IMR-90 (cell line): Measurements from ENCODE around the gene RAB8A. TPM values are rescaled to one million over a fixed set of nuclear protein-coding genes. Genes with fewer than 3 reads are reported as not detected.

ENCODE experiments used
- ATAC-seq: fragments of 200-7000 bp; cut with Tn5 transposase; 2 replicates; pipeline ENCODE4 v1.9.1; 2020; ENCODE audit warnings: low read depth, mild to moderate bottlenecking, moderate library complexity
- BruUV-seq: library from RNA; stranded (reverse); fragments of 400-500 nt; replicated peaks from 2 replicates; lab custom pipeline; 2021; lab: Mats Ljungman, UMichigan
- CTCF ChIA-PET: fragments of 300-600 bp; formaldehyde crosslinking; extraction: SDS; loops from one replicate; lab custom pipeline; 2021; ENCODE audit warnings: antibody characterized with exemption; lab: Yijun Ruan, JAX
- POLR2A ChIA-PET: fragments of 300-600 bp; sonication (Branson Sonifier 250); formaldehyde crosslinking; loops from one replicate; lab custom pipeline; 2022; ENCODE audit warnings: antibody characterized with exemption; ENCODE audit not compliant: unreplicated experiment; lab: Charles Lee
- DNase-seq: peaks from one replicate; pipeline ENCODE4 v3.0.0; 2013
- H2AFZ ChIP-seq: replicated peaks from 2 replicates; pipeline ENCODE3; 2013; ENCODE audit warnings: low read length, mild to moderate bottlenecking; ENCODE audit not compliant: poor library complexity
- H2AK5ac ChIP-seq: 2 replicates; pipeline ENCODE4 v1.6.1; 2013; ENCODE audit warnings: low read depth, low read length, inconsistent platforms
- H2AK9ac ChIP-seq: replicated peaks from 2 replicates; pipeline ENCODE3; 2013; ENCODE audit warnings: mild to moderate bottlenecking, low read depth, low read length, moderate library complexity; ENCODE audit not compliant: poor library complexity
- H2BK120ac ChIP-seq: 2 replicates; pipeline ENCODE4 v1.6.1; 2013; ENCODE audit warnings: low read depth, low read length, inconsistent platforms
- H2BK15ac ChIP-seq: 3 replicates; pipeline ENCODE4 v1.6.1; 2013; ENCODE audit warnings: low read depth, low read length, inconsistent platforms
- H2BK20ac ChIP-seq: 2 replicates; pipeline ENCODE4 v1.6.1; 2013; ENCODE audit warnings: low read depth, mild to moderate bottlenecking, inconsistent platforms, low read length, moderate library complexity
- H2BK5ac ChIP-seq: 2 replicates; pipeline ENCODE4 v1.6.1; 2013; ENCODE audit warnings: mild to moderate bottlenecking, low read depth, low read length, inconsistent platforms; ENCODE audit not compliant: poor library complexity, severe bottlenecking
- H3K14ac ChIP-seq: replicated peaks from 2 replicates; pipeline ENCODE4 v1.6.1; 2013; ENCODE audit warnings: low read depth, low read length, inconsistent platforms
- H3K18ac ChIP-seq: 2 replicates; pipeline ENCODE4 v1.6.1; 2013; ENCODE audit warnings: low read depth, low read length, control low read depth
- H3K23ac ChIP-seq: 2 replicates; pipeline ENCODE4 v1.6.1; 2013; ENCODE audit warnings: low read depth, low read length, inconsistent platforms
- H3K27ac ChIP-seq: 2 replicates; pipeline ENCODE4 v1.5.1; 2013; ENCODE audit warnings: mild to moderate bottlenecking, control low read depth, low read length; ENCODE audit not compliant: insufficient read depth
- H3K27me3 ChIP-seq: 2 replicates; pipeline ENCODE4 v1.6.1; 2013; ENCODE audit warnings: low read length; ENCODE audit not compliant: control insufficient read depth, insufficient read depth
- H3K36me3 ChIP-seq: 2 replicates; pipeline ENCODE4 v1.6.1; 2013; ENCODE audit warnings: low read length, mixed read lengths; ENCODE audit not compliant: control insufficient read depth, insufficient read depth
- H3K4ac ChIP-seq: 2 replicates; pipeline ENCODE4 v1.6.1; 2013; ENCODE audit warnings: low read depth, low read length, inconsistent platforms
- H3K4me1 ChIP-seq: 2 replicates; pipeline ENCODE4 v1.6.1; 2013; ENCODE audit warnings: low read length, mixed read lengths; ENCODE audit not compliant: control insufficient read depth, insufficient read depth
- H3K4me2 ChIP-seq: 2 replicates; pipeline ENCODE4 v1.6.1; 2013; ENCODE audit warnings: low read depth, mild to moderate bottlenecking, control low read depth, low read length, moderate library complexity
- H3K4me3 ChIP-seq: 2 replicates; pipeline ENCODE4 v1.5.1; 2013; ENCODE audit warnings: low read depth, mild to moderate bottlenecking, control low read depth, low read length, moderate library complexity; ENCODE audit not compliant: insufficient read depth
- H3K56ac ChIP-seq: 2 replicates; pipeline ENCODE4 v1.6.1; 2013; ENCODE audit warnings: low read length, inconsistent platforms; ENCODE audit not compliant: insufficient read depth; ENCODE audit errors: extremely low read depth
- H3K79me1 ChIP-seq, 2 experiments: 2 replicates each; pipeline ENCODE4 v1.6.1; 2013; ENCODE audit warnings: low read length in 2 of 2, inconsistent platforms in 1 of 2, low read depth in 1 of 2
- H3K9ac ChIP-seq: 2 replicates; pipeline ENCODE4 v1.6.1; 2013; ENCODE audit warnings: low read depth, low read length, control low read depth
- H3K9me1 ChIP-seq: 2 replicates; pipeline ENCODE4 v1.6.1; 2013; ENCODE audit warnings: low read length, inconsistent platforms; ENCODE audit not compliant: insufficient read depth
- H3K9me3 ChIP-seq: 2 replicates; pipeline ENCODE4 v1.6.1; 2013; ENCODE audit warnings: low read length; ENCODE audit not compliant: control insufficient read depth, insufficient read depth
- H4K20me1 ChIP-seq: 2 replicates; pipeline ENCODE4 v1.6.1; 2013; ENCODE audit warnings: low read length, inconsistent platforms; ENCODE audit not compliant: insufficient read depth
- H4K5ac ChIP-seq: 2 replicates; pipeline ENCODE4 v1.6.1; 2013; ENCODE audit warnings: mild to moderate bottlenecking, low read depth, low read length, control low read depth
- H4K8ac ChIP-seq, 2 experiments: 2 replicates each; pipeline ENCODE4 v1.6.1; 2013; ENCODE audit warnings: low read depth in 2 of 2, low read length in 2 of 2, control low read depth in 1 of 2, inconsistent platforms in 1 of 2
- H4K91ac ChIP-seq: 2 replicates; pipeline ENCODE4 v1.6.1; 2013; ENCODE audit warnings: low read depth, low read length, inconsistent platforms; ENCODE audit not compliant: insufficient read depth
- CEBPB ChIP-seq: IDR thresholded peaks from 2 replicates; pipeline ENCODE4 v1.6.1; 2012; ENCODE audit warnings: low read depth, low read length, improper control_type of control experiment
- CHD1 ChIP-seq: IDR thresholded peaks from 2 replicates; pipeline ENCODE4 v1.6.1; 2012; ENCODE audit warnings: low read depth, low read length, improper control_type of control experiment
- MAFK ChIP-seq: IDR thresholded peaks from 2 replicates; pipeline ENCODE4 v1.6.1; 2012; ENCODE audit warnings: low read depth, low read length, improper control_type of control experiment
- POLR2A ChIP-seq: IDR thresholded peaks from 2 replicates; pipeline ENCODE4 v1.6.1; 2012; ENCODE audit warnings: mild to moderate bottlenecking, low read depth, low read length
- RFX5 ChIP-seq: IDR thresholded peaks from 2 replicates; pipeline ENCODE4 v1.8.0; 2012; ENCODE audit warnings: low read depth, mild to moderate bottlenecking, low read length, moderate library complexity
- USF2 ChIP-seq: fragments of 150-350 bp; IDR thresholded peaks from 2 replicates; pipeline ENCODE4 v1.6.1; 2017; ENCODE audit warnings: mild to moderate bottlenecking, antibody characterized with exemption, low read length, low read depth
- WGBS, 2 experiments: methylation state at CpG; one replicate each; pipeline versions ENCODE4 v1.1.5 to v1.1.7; 2013; ENCODE audit warnings: missing lambda C conversion rate in 2 of 2; ENCODE audit not compliant: insufficient read length in 1 of 2; ENCODE audit errors: extremely low coverage in 2 of 2; 5-methylcytosine and 5-hydroxymethylcytosine counted together
- dilution Hi-C: fragments of 300-500 bp; cut with HindIII; formaldehyde crosslinking; loops from one replicate; pipeline ENCODE4 v1.14.3; 2018; ENCODE audit warnings: low sequenced_read_pairs; ENCODE audit not compliant: unreplicated experiment
- in situ Hi-C: fragments of 300-500 bp; cut with MboI; formaldehyde crosslinking; loops from 3 replicates; pipeline ENCODE4 v1.14.3; 2019; ENCODE audit warnings: low sequenced_read_pairs, inconsistent platforms, mixed read lengths
- intact Hi-C: fragments of 100-400 bp; cut with micrococcal nuclease; formaldehyde crosslinking; loops from 2 replicates; pipeline ENCODE4 v1.10.0; 2022
- polyA plus RNA-seq, 3 experiments: library from polyadenylated mRNA; depleted of rRNA; stranded (reverse); fragments of >200 nt; gene quantifications; 2 replicates each; pipeline ENCODE4 v1.2.3, GENCODE V29; 2012; ENCODE audit warnings: low replicate concordance in 1 of 3
- total RNA-seq: library from RNA; depleted of rRNA; stranded (reverse); fragments of >200 nt; gene quantifications from 2 replicates; pipeline ENCODE4 v1.2.3, GENCODE V29; 2012
- TF ChIP-seq, protein P1 (sequence below): fragments of 150-350 bp; IDR thresholded peaks from 2 replicates; pipeline ENCODE4 v1.6.1; 2016; ENCODE audit warnings: low read depth, mild to moderate bottlenecking, low read length, moderate library complexity, borderline replicate concordance

RAB8A gene
- total and polyA plus RNA-seq, 2 of the 4 experiments (the other 2 are of a cell fraction): 64.5 to 135 TPM

GRCh38 chr19:16116067-16116466 is 4.4 kb downstream of the RAB8A start:
- Histone ChIP-seq H3K23ac (no peak overlapping the region), H4K8ac (no peak overlapping the region), H2BK15ac (no peak overlapping the region), H3K4me1 (peaks cover 7% of the 10 kb centered on the region), H3K18ac (no peak overlapping the region), H3K27me3 (no peaks in the 10 kb centered on the region), H4K20me1 (peaks cover 29% of the 10 kb centered on the region; the same call in 1 of the 2 replicates), H3K36me3 (peaks cover 26% of the 10 kb centered on the region), H3K4ac (no peak overlapping the region), H3K27ac (no peak overlapping the region), H3K9me3 (no peaks in the 10 kb centered on the region), H2BK20ac (no peak overlapping the region), H3K4me3 (no peak overlapping the region), H2AK5ac (no peak overlapping the region), H2BK5ac (no peak overlapping the region), H3K14ac (no peak overlapping the region), H3K79me1 (peaks cover 16 to 62% of the 10 kb centered on the region in 2 experiments), H2AK9ac (no peak overlapping the region), H2AFZ (no peak overlapping the region), H3K56ac (no peak overlapping the region), H3K9me1 (peaks cover 16% of the 10 kb centered on the region), H4K5ac (no peak overlapping the region), H4K91ac (no peak overlapping the region), H3K4me2 (no peak overlapping the region), H2BK120ac (no peak overlapping the region), H3K9ac (no peak overlapping the region)
- dilution Hi-C loops (no loop called here), intact Hi-C loops (no loop called here), in situ Hi-C loops (no loop called here)
- DNase-seq (no peak), ATAC-seq (no peak)
- no TSS peak for BruUV-seq
- CTCF ChIA-PET: no interaction called here
- 100% methylated on average over 2 of the region's 4 CpGs; no CpG with 5 or more reads in 1 of the 2 experiments for WGBS, 2 experiments
- POLR2A ChIA-PET: no interaction called here
- TF ChIP-seq, protein P1, sequence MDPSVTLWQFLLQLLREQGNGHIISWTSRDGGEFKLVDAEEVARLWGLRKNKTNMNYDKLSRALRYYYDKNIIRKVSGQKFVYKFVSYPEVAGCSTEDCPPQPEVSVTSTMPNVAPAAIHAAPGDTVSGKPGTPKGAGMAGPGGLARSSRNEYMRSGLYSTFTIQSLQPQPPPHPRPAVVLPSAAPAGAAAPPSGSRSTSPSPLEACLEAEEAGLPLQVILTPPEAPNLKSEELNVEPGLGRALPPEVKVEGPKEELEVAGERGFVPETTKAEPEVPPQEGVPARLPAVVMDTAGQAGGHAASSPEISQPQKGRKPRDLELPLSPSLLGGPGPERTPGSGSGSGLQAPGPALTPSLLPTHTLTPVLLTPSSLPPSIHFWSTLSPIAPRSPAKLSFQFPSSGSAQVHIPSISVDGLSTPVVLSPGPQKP: no peak
- no peak for TF ChIP-seq USF2
- TF ChIP-seq RFX5: no peak
- TF ChIP-seq MAFK: no peak
- TF ChIP-seq CEBPB: no peak
- no peak for TF ChIP-seq CHD1
- no peak for TF ChIP-seq POLR2A
